C4-2B (cell line): ENCODE measurements around the gene SORBS2.
A peak's percentile ranks its signal among the peaks of the same experiment; 100 is the strongest.

Experiments
- H3K27ac ChIP-seq: fragments of 450-650 bp; 2 replicates; pipeline ENCODE4 v1.5.1; 2017
- ZFX ChIP-seq: fragments of 450-650 bp; IDR thresholded peaks from 2 replicates; pipeline ENCODE4 v1.6.1; 2017
- TF ChIP-seq, protein P1 (sequence below): fragments of 450-650 bp; conservative IDR thresholded peaks from 2 replicates; pipeline ENCODE4 v1.5.1; 2017; ENCODE audit warnings: mild to moderate bottlenecking

The SORBS2 gene

DNA sequence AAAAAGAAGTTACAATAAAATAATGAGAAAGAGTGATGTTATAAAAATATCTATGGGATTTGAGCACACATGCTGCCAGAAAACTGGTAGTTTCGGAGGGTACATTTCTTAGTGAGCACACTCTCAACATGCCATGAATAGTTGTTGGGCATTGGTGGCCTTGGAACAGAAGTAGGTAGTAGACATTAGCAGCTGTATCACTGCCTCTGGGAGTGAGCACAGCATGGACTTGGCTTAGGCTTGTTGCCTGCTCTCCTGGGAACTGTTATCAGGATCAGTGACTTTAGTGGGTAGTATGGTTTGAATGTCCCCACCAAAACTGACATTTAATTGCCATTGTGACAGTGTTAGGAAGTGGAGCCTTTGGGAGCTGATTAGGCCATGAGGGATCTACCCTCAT is 263.4 kb downstream of the SORBS2 start:
- TF ChIP-seq ZFX: no peak
- TF ChIP-seq, protein P1, sequence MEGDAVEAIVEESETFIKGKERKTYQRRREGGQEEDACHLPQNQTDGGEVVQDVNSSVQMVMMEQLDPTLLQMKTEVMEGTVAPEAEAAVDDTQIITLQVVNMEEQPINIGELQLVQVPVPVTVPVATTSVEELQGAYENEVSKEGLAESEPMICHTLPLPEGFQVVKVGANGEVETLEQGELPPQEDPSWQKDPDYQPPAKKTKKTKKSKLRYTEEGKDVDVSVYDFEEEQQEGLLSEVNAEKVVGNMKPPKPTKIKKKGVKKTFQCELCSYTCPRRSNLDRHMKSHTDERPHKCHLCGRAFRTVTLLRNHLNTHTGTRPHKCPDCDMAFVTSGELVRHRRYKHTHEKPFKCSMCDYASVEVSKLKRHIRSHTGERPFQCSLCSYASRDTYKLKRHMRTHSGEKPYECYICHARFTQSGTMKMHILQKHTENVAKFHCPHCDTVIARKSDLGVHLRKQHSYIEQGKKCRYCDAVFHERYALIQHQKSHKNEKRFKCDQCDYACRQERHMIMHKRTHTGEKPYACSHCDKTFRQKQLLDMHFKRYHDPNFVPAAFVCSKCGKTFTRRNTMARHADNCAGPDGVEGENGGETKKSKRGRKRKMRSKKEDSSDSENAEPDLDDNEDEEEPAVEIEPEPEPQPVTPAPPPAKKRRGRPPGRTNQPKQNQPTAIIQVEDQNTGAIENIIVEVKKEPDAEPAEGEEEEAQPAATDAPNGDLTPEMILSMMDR: no peak
- H3K27ac ChIP-seq: no peak overlapping the region

DNA sequence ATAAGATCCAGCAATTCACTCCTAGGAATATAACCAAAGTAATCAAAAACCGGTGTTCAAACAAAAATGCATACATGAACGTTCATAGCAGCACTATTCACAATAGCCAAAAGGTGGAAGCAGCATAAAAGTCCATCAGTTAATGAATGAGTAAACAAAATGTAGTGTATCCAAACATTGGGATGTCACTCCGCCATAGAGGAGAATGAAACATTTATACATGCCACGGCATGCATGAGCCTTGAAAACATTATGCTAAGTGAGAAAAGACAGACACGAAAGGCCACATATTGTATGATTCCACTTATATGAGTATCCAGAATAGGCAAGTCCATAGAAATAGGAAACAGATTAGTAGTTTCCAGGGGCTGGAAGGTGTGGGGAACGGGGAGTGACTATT is 265.7 kb downstream of the SORBS2 start:
- H3K27ac ChIP-seq: no peak overlapping the region
- TF ChIP-seq, protein P1: no peak
- no peak for TF ChIP-seq ZFX

DNA sequence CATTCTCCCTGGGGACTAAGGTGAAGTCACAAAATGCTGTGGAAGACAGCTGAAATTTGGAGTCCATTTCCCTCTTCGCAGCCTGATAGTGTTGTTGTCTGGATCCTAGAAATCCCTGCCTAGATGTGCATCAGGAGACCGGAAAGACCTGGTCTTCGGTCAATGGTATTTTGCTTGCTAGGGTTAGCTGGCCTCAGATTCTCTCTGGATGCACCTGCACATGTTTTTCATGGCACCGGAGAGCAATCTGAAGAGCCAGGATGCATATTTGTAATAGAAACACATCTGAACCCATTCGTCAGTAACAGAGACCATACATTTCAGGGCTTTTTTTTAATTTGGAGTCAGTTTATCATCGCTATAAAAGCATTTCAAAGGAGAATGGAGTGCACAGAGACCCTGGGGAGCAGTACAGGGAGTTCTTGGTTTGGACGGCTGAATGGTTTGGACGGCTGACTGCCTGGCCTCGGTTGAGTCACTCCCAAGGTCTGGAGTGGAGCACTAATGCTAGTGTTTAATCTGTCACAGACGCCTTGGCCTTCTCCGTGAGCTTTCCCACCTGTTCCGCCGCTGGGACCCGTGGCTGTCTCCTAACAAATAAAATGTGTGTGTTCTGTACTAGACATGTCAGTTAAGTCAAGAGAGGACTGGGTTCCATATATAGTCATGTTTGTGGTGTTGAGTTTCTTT is 269.2 kb downstream of the SORBS2 start:
- no peak for TF ChIP-seq ZFX
- TF ChIP-seq, protein P1: no peak
- no peak overlapping the region for H3K27ac ChIP-seq

DNA sequence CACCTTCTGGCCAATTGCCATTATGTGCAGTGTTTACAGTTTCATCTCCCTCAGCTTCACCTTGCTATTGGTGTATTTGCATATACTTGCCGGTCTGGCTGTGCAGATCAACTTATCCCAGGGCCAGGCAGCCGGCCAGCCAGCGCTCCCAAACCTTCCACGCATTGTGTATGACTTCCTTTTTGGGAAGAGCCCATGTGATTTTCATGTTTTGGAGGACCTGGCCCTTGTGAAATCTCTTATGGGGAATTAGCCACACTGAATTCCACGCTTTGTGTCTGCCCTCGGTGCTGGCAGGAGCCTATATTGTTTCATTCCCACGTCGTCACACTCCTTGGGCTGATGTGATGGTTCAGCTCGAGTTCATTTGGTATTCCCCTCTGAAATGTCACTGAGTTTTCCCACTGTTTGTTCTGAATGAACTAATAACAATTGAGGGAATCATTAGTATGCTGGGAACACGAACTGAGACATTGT is 270.7 kb downstream of the SORBS2 start:
- TF ChIP-seq ZFX: no peak
- H3K27ac ChIP-seq: peak overlapping the region; percentile 19; the same call in 1 of the 2 replicates

DNA sequence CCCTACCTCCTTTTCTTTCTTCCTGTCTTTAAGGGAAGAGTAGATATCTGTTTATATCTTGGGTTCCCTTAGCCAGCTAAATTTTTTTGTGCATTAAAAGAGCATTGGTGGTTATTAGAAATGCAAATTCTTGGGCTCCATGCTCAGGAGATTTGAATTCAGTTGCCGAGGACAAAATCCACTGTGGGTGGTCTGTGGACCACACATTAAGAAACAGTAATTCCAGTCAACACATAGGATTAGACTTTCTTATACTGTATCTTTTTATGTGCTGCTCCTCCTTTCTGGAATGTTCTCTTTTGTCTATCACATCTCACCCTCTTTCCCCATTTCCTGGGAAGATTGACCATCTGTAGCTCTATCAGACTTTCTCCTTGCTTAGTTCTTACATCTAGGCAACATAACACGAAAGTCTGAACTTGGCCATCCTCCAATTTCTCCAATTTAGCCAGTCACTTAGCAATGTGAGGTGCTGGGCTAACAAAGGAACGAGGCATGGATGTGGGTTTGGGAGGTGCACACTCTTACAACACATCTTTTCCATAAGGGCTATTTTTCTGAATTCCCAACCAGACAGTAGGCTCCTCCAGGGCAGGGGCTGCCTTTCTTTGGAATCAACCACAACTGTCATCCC is 271.4 kb downstream of the SORBS2 start:
- TF ChIP-seq ZFX: no peak
- TF ChIP-seq, protein P1: no peak

DNA sequence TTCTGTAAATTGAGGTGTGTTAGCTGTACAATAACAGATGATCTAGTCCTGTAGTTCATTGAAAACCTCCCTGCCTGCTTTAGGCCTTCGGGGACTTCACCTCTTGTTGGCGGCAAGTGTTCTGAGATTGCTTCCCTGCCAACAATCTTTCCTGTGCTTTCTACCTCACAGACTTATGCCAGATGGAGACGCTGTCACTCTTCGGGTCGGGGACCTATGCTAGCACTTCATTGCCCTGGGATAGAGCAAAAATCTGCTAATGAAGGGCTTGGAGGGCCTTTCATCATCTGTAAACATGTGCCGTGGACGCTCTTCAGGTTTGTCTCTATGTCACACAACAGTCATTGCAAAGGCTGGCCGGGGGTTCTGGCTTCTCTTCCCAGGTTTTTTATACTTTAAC is 272.0 kb downstream of the SORBS2 start:
- no peak overlapping the region for H3K27ac ChIP-seq
- TF ChIP-seq, protein P1: no peak
- no peak for TF ChIP-seq ZFX

More for the DNA sequence above, 271.4 kb downstream of the SORBS2 start:
- H3K27ac ChIP-seq: no peak overlapping the region

DNA sequence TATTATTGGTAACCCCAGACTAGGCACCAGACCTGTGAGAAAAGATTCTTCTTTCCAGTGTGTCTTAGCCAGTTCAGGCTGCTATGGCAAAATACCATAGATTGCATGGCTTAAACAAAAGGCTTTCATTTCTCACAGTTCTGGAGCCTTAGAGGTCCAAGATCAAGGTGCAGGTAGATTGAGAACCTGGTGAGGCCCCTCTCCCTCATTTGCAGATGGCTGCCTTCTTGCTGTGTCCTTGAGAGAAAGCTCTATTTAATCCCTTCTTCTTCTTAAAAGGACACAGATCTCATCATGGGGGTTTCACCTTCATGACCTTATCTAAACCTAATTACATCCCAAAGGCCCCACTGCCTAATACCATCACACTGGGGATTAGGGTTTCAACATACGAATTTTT is 273.2 kb downstream of the SORBS2 start:
- TF ChIP-seq, protein P1: no peak
- no peak for TF ChIP-seq ZFX
- no peak overlapping the region for H3K27ac ChIP-seq

DNA sequence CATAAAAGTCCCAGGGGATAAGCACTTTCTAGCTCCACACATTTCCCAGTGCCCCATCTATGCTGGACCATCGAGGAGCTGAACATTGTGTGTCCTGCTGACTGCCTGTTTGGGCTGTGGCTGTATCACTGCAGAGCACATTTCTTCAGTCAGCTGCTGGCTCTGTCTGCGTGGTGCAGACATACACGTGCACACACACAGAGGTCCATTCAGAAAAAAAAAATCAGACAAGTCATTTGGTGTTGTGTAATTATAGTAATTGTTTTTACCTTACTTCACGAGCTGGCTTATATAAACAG is 275.6 kb downstream of the SORBS2 start:
- TF ChIP-seq, protein P1: no peak
- no peak for TF ChIP-seq ZFX
- H3K27ac ChIP-seq: no peak overlapping the region
